Tibial nerve (tissue), 4 donors: ENCODE data around the gene LRRTM3.

Experiments
- CTCF ChIP-seq, 5 experiments: fragments of 200-600 bp in 3 of 5; fragments of 450-650 bp in 2 of 5; sonication (generic) in 3 of 5; IDR thresholded peaks; one replicate each; pipeline ENCODE4 v1.5.1; 2016 to 2019; ENCODE audit warnings: antibody characterized with exemption in 5 of 5, mild to moderate bottlenecking in 3 of 5, moderate library complexity in 2 of 5
- EP300 ChIP-seq, 2 donors: sonication (generic); formaldehyde crosslinking; IDR thresholded peaks; one replicate each; pipeline ENCODE4 v1.6.1; 2017; ENCODE audit warnings: antibody characterized with exemption in 2 of 2, mild to moderate bottlenecking in 1 of 2
- POLR2A ChIP-seq, 2 donors: fragments of 450-650 bp; IDR thresholded peaks; one replicate each; pipeline ENCODE4 v1.6.1; 2017; ENCODE audit warnings: antibody characterized with exemption in 2 of 2, mild to moderate bottlenecking in 2 of 2, moderate library complexity in 2 of 2

- TF ChIP-seq CTCF (IDR thresholded peaks at IDR 0.05) = no peak
- no peak for TF ChIP-seq POLR2A (IDR thresholded peaks at IDR 0.05)
- TF ChIP-seq EP300 (IDR thresholded peaks at IDR 0.05) = no peak
These were observed 8.7 kb upstream of the LRRTM3 start for GRCh38 chr10:66917104-66917503.
